Measurements from ENCODE around the gene OR10G3. TPM values are rescaled to one million over a fixed set of nuclear protein-coding genes. Genes with fewer than 3 reads are reported as not detected.

The OR10G3 gene
- total RNA-seq, 1 experiment from 2014 or later: not detected

GRCh38 chr14:21535545-21536417 lies 44.1 kb downstream of the OR10G3 start:
- H3K27me3 ChIP-seq (ENCODE audit: insufficient read depth, low read depth): 0 out of 2 replicates have a peak, but pooled peaks cover 4% of the 10 kb centered on the region
- no peak overlapping the region for H3K27ac ChIP-seq
- no peaks in the 10 kb centered on the region for H3K9me2 ChIP-seq (ENCODE audit: insufficient read depth)
- no TSS peak for BruUV-seq (replicated peaks)
- H4K20me1 ChIP-seq (ENCODE audit: insufficient read depth): no peaks in the 10 kb centered on the region
- intact Hi-C loops (cut with micrococcal nuclease; ENCODE audit: unreplicated experiment): no loop called here
- TF ChIP-seq EZH2 (IDR thresholded peaks at IDR 0.05; ENCODE audit: low read depth) (no peak), CTCF (conservative IDR thresholded peaks at IDR 0.05) (no peak)
- no peak overlapping the region for H2AFZ ChIP-seq
- no peaks in the 10 kb centered on the region for H3K79me2 ChIP-seq (ENCODE audit: low read depth)
- DNase-seq: no peak
- no peaks in the 10 kb centered on the region for H3K36me3 ChIP-seq (ENCODE audit: low read depth)
- no peak overlapping the region for H3K4me2 ChIP-seq
- H3K9me3 ChIP-seq (ENCODE audit: insufficient read depth, low read depth): no peaks in the 10 kb centered on the region
- H3K4me1 ChIP-seq (replicated peaks; ENCODE audit: insufficient read depth): no peaks in the 10 kb centered on the region
- H3F3A ChIP-seq (ENCODE audit: insufficient read depth, low read depth): no peaks in the 10 kb centered on the region
- H3K4me3 ChIP-seq: no peak overlapping the region
- ChIA-PET CTCF (no interaction called here), POLR2A (ENCODE audit: unreplicated experiment) (no interaction called here)

- intact Hi-C loops (cut with micrococcal nuclease; ENCODE audit: unreplicated experiment): no loop called here
- Histone ChIP-seq H3K9me3 (ENCODE audit: insufficient read depth, low read depth) (no peaks in the 10 kb centered on the region), H3K27ac (no peak overlapping the region), H3K27me3 (ENCODE audit: insufficient read depth, low read depth) (0 out of 2 replicates have a peak, but pooled peaks cover 4% of the 10 kb centered on the region), H3K4me2 (no peak overlapping the region), H3K4me1 (replicated peaks; ENCODE audit: insufficient read depth) (peaks cover 2% of the 10 kb centered on the region), H3K4me3 (no peak overlapping the region), H3K9me2 (ENCODE audit: insufficient read depth) (no peaks in the 10 kb centered on the region), H2AFZ (no peak overlapping the region), H4K20me1 (ENCODE audit: insufficient read depth) (no peaks in the 10 kb centered on the region), H3K79me2 (ENCODE audit: low read depth) (no peaks in the 10 kb centered on the region), H3K36me3 (ENCODE audit: low read depth) (no peaks in the 10 kb centered on the region), H3F3A (ENCODE audit: insufficient read depth, low read depth) (no peaks in the 10 kb centered on the region)
- BruUV-seq (replicated peaks): no TSS peak
- CTCF ChIA-PET: no interaction called here
- no peak for TF ChIP-seq EZH2 (IDR thresholded peaks at IDR 0.05; ENCODE audit: low read depth)
- TF ChIP-seq CTCF (conservative IDR thresholded peaks at IDR 0.05): no peak
- DNase-seq: no peak
- POLR2A ChIA-PET (ENCODE audit: unreplicated experiment): no interaction called here
Observed at GRCh38 chr14:21534576-21534975, 45.3 kb downstream of the OR10G3 start.

GRCh38 chr14:21533294-21533693 lies 46.6 kb downstream of the OR10G3 start:
- H3K27ac ChIP-seq: no peak overlapping the region
- H3K4me3 ChIP-seq: no peak overlapping the region
- POLR2A ChIA-PET (ENCODE audit: unreplicated experiment): no interaction called here
- no peak overlapping the region for H3K4me2 ChIP-seq
- H3K27me3 ChIP-seq (ENCODE audit: insufficient read depth, low read depth): 0 out of 2 replicates have a peak, but pooled peaks cover 4% of the 10 kb centered on the region
- H3K9me2 ChIP-seq (ENCODE audit: insufficient read depth): no peaks in the 10 kb centered on the region
- intact Hi-C loops (cut with micrococcal nuclease; ENCODE audit: unreplicated experiment): no loop called here
- no peaks in the 10 kb centered on the region for H4K20me1 ChIP-seq (ENCODE audit: insufficient read depth)
- H3K9me3 ChIP-seq (ENCODE audit: insufficient read depth, low read depth): no peaks in the 10 kb centered on the region
- no peak for DNase-seq
- CTCF ChIA-PET: no interaction called here
- no peak for TF ChIP-seq EZH2 (IDR thresholded peaks at IDR 0.05; ENCODE audit: low read depth)
- TF ChIP-seq CTCF (conservative IDR thresholded peaks at IDR 0.05): no peak
- no peak overlapping the region for H2AFZ ChIP-seq
- BruUV-seq (replicated peaks): no TSS peak
- H3F3A ChIP-seq (ENCODE audit: insufficient read depth, low read depth): peaks cover 12% of the 10 kb centered on the region; the same call in 1 of the 2 replicates
- H3K36me3 ChIP-seq (ENCODE audit: low read depth): no peaks in the 10 kb centered on the region
- H3K79me2 ChIP-seq (ENCODE audit: low read depth): no peaks in the 10 kb centered on the region
- peaks cover 15% of the 10 kb centered on the region for H3K4me1 ChIP-seq (replicated peaks; ENCODE audit: insufficient read depth)
